HL-60/S4 (cell line): ENCODE measurements around the gene SEMG2.

Experiments
- in situ Hi-C: fragments of 300-500 bp; cut with MboI; formaldehyde crosslinking; loops from 2 replicates; pipeline ENCODE4 v1.14.3; 2022; ENCODE audit warnings: low sequenced_read_pairs

SEMG2 gene

DNA sequence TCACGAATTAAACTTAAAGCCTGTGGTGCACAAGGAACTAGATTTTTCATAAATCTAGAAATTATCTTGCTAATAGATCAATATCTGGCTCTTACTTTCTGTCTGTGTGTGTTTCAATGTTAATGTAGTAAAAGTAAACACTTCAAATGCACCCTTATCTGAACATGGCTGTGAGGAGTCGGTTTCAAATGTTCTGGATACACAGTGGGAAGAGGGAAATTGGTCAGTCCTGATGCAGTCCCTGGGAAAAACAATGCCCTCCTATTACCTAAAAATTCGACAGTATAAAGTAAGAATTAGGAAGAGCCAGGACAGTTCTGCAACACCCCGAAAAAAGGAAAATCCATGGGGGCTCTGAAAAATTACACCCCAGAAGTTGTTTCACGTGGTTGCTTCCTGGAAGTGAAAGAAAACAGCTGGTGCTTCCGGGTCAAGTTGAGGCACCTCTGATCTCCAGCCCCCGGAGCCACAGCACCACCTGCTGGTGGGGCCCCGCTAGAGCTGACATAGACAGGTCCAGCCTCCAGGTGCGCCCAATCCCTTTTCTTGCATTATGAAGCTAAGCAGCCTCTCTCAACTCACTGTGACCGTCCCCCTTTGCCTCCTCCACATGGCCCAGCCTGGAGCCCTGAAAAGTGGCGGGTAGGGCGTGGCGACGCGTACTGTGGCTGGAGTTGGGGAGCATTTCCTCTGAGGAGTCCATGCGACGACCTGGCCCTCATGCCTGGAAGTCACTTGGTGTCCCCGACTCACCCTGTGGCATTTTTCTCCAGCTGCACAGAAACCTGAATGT, 8.3 kb downstream of the SEMG2 start:
- in situ Hi-C loops = no loop called here

DNA sequence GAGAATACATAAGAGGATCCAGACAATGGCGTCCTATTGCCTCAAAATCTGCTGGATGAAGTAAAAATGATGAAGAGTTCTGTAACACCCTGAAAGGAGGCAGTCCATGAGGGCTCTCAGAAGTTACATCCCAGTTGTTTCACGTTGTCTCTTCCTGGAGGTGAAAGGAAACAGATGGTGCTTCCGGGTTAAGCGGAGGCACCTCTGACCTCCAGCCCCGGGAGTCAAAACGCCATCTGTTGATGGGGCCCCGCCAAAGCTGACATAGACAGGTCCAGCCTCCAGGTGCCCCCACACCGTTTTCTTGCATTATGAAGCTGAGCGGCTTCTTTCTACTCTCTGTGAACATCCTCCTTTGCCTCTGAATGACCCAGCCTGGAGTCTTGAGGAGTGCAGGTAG, 9.5 kb downstream of the SEMG2 start:
- in situ Hi-C loops = no loop called here

DNA sequence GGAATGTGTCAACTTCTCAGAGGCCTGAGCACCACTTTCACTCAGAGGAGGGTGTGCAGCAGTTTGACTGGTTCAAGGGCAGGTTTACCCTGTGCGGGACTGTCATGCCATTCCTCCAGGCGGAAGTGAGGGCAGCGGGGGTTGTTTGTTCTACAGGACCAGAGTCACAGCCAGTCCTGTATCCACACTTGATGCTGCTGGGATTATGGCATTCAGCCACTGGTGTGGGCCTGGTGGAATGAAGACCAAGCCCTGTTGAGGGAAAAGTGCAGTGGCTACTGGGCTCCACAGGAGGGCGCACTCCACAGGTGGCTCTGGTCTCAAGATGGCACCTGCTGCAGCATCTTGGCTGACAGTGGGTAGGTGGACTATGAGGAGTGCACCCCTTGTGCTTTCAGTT, 14.8 kb downstream of the SEMG2 start:
- in situ Hi-C loops = no loop called here

DNA sequence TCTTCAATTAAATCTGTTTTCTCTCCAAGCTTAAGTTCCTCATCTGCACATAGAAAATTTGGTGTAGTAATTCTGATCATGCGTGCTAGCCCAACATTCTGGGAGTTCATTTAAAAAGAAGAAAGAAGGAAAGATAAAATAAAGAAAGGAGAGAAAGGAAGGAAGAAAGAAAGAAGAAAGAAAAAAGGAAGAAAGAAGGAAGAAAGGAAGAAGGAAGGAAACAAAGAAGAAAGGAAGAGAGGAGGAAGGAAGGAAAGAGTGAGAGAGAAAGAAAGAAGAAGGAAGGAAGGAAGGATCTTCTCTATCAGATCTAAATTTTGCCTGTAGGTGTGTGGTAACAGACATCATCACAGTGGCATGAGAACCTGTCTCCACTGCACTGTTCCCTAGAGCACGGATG, 17.0 kb downstream of the SEMG2 start:
- in situ Hi-C loops = no loop called here

DNA sequence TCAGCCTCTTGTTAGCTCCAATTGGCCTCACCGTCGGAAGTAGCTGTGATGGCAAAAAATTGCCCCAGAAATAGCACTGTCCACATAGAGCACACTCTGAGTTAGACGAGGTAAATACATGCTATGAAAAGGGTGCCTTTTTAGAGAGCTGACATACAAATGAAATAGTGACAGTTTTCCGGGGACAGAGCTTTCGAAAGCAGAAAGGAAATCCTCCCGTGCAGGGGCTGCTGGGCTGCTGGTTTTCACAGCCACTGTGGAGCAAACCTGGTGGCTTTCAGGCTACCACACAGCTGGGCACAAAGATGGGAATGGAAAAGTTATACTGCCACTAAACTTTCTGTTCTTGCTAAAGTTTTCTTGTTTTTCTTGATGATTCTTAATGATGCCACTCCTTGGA, 24.9 kb downstream of the SEMG2 start:
- in situ Hi-C loops = no loop called here

DNA sequence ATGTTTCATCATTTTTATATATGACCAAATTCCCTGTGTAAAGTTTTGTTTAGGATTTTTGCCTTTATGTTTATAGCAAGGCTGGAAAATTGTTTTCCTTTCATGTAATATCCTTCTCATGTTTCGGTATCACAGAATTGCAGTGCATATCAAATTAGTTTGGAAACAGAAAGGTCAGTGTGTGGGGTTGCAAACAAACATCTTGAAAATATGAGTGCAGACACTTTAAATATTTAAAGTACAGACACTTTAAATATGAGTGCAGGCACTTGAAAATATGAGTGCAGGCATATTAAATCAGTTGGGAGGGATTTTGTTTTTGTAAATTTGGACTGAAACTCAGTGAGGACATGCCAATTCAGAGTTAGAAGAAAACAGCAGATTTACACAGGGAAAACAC, 26.7 kb downstream of the SEMG2 start:
- in situ Hi-C loops = no loop called here

DNA sequence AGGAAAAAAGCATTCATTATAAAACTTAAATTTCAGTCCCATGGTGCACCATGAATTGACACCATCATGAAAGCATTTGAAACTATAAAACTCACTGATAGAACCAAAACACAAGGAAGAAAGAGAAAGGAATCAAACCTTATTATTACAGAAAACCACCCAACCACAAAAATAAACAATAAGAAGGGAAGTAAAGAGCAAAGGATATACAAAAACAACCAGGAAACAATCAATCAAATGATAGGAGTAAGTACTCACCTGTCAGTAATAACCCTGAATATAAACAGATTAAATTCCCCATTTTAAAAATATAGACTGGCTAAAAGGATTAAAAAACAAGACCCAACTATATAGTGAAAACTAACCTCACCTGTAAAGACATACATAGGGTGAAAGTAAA, 27.4 kb downstream of the SEMG2 start:
- in situ Hi-C loops = no loop called here

DNA sequence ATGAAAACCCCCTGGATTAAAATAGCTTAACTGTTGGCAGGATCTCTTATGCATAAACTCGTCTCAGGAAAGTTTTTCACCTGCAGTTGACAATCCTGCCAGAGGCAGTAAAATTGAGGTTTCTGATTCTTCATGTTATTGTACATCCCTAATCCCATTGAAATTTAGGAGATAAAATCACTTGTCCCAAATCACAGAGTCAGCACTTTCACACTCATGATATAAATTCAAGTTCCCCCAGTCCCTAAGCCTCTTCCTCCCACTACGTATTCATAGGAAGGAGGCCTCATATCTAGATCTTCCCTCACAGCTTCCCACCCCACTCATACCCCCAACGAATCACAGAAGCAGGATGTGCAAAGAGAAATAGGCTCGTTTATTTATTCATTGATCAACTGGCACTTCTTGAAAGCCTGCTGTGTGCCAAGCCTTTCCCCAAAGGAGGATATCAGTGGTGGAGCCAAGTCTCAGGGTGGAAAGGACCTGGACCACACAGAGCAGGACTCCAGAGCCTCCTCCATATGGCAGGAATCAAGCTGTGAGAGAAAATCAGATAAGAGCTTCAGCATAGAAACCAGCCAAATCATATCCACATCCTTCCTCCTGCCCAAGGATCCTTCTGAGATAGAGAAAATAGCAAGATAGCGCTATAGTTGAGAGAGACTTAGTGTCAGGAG, 30.8 kb downstream of the SEMG2 start:
- in situ Hi-C loops = no loop called here

DNA sequence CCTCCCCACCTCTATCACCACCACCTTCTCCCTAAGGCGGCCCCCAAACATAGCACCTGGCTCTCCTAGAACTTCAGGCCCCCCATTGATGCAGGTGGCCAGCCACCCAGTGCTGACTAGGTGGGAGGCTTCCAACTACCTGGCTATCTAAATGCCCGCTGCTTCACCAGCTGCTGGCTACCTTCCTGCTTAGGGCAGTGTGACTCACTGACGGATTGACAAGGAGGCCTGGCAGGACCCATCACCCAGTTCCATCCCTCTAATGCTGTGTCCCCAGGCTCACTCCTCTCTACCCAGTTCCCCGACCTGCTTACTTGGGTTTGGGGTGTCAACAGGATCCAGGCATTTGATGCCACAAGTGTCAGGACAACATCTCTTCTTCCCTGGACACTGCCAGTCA, 32.1 kb downstream of the SEMG2 start:
- in situ Hi-C loops = no loop called here

DNA sequence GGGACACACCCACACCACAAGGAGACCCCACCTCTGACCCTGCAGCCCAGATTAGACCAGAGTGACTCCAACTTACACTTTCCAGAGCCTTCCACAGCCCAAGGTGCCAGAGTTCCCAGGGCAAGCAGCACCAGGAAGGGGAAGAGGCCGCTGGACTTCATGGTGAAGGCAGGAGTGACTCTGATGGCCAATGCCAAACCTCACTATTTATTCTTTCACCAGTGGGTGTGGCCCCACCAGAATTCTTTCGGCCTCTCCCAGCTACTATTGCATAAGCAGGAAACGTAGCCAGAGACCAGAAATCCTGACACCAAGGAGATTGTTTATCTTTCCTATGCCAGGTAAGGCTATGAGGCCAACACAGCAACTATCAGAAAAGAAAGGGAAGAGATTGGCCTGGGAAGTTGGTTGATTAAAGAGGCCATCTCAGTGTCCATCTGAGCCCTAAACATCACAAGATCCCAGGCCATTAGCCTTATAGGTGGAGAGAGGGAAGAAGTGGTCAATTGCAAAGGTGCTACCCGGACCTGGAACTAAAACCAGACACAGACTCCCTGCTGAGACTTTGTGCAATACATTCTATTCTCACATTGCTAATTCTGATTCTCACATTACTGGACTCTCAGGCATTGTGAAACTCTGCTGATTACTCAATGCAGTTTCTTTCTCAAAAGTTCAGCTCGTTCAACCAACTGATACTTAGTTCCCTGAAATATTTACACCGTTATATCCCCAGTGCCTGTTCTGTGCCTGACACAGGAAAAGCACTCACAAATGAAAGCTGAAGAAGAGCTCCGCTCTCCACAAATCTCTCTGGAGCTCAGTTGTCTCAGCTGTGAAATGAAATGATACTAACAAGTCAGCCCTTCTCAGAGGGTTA, 33.5 kb downstream of the SEMG2 start, which contains the start of gene SLPI:
TSS of gene SLPI (minus strand) at position 182 of the 880 bp plus-strand sequence. CDS start at position 161, 21 bp downstream.
- in situ Hi-C loops = no loop called here

DNA sequence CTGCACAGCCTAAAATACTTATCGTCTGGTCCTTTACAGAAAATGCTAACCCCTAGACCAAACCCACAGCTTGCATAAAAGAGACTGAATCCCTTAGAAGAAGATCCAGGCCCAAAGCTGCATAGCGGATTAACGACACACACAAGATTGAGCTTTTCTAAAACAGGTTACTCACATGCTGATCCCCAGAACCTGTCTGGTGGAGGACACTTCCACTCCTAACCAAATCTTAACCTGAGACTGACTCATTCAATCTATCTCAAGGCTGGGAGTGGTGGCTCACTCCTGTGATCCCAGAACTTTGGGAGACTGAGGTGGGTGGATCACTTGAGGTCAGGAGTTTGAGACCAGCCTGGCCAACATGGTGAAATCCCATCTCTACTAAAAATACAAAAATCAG, 36.0 kb downstream of the SEMG2 start:
- in situ Hi-C loops = no loop called here

DNA sequence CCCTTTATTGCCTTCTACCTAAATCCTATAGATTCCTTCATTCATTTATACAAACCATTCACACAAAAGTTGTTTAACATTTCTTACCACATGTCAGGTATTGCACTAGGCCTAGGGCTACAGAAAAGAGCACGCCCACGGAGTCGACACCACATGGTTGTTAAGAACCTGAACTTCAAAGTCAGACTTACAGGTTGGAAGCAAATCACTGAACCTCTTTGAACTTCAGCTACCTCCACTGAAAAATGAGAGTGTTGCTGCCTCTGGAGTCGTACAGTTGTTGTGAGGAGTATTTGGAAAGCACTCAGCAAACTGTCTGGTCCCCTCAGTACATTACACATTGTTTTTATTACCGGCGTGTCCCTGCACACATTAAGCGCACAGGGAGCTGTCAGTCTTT, 36.5 kb downstream of the SEMG2 start:
- in situ Hi-C loops = no loop called here

DNA sequence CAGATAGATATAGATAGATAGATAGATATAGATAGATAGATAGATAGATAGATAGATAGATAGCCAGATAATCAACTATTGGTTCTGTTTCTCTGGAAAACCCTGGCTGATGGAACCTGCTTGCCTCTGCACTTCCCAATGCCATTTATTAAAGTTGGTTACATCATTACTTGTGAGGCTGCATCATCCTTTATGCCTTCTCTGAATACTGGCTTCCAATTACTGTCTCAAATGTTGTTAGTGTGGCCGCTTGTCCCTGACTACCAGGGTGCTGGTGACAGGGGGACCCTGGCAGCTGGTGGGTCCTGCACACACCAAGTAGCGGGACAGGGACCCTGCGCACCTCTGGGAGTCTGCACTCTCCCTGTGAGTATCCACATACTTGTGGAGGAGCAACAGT, 37.1 kb downstream of the SEMG2 start:
- in situ Hi-C loops = no loop called here

DNA sequence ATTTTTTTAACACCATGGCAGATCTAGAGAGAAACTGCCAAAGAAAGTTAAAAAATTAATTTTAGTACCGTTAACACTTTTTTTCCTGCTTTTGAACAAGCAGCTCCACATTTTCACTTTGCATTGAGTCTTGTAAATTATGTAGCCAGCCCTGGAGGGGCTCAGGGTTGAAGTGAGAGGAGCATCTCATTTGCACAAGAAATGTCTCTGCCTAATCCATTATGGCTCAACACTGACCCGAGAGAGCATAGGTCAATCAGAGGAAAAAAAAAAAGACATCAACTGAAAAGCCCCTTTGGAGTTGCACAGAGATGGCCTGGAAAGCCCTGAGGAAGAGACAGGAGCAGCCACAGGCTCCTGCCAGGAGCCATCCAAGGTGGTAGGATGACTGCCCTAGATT, 37.5 kb downstream of the SEMG2 start:
- in situ Hi-C loops = no loop called here

DNA sequence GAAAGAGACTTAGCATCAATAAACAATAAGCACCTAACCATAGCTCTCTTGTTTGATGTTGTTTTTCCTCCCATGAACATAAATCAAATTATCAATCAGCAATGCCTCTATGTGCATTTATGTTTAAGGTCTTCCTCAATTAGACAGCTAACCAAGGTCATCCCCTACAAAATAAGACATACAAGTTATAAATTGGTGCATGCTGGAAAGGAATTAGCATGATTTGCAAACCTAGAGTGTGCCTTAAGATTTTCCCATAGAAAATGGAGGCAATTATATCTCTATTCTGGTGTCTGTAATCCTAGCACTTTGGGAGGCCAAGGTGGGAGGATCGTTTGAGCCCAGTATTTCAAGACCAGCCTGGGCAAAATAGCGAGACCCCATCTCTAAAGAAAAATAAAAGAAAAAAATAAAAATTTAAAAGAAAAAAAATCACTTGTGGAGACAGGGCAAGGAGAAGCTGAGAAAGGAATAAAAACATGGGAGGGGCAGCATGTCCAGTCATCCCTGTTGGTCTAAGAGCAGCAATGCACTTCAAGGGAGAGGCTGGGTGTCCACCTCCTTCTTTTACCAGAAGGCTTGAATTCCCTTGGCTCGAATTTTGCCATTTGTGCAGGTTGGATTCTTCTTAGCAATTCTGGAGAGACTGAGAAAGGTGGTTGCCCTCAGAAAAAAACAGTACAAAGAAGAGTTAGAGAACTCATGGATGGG, 42.5 kb downstream of the SEMG2 start:
- in situ Hi-C loops = no loop called here

DNA sequence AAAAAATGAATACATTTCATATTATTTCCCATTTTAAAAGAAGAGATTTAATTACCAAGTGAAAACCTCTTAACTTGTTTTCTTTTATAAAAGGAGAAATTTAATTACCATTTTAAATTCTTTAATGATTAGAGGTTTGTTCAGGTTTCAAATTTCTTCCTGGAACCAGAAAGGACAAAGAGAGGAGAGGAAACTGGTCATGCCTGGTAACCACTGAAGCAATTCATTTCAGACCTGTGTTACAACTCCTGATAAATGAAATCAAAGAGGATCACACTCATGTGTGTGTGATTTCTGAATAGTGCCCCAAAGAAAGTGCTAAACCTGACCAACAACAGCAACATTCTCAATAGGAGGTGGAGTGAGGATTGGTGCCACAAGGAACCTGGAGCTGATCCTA, 45.8 kb downstream of the SEMG2 start:
- in situ Hi-C loops = no loop called here

DNA sequence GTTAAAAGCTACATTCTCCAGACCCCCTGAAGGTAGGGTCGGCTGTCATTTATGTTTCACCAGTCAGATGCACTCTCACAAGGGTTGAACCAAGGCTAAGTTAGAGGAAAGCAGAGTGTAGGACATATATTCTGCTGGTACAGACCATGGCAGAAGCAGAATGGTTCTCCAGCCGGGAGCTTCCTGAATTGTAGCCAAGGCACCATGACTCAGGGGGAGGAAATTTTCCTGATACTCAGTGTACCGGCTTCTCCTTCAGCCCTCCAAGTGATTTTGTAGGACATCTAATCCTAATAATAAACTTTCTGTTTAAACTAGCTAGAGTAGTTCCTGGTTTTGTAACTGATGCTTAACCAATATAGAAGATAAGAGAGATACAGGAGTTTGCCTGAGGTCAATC, 47.4 kb downstream of the SEMG2 start:
- in situ Hi-C loops = no loop called here

DNA sequence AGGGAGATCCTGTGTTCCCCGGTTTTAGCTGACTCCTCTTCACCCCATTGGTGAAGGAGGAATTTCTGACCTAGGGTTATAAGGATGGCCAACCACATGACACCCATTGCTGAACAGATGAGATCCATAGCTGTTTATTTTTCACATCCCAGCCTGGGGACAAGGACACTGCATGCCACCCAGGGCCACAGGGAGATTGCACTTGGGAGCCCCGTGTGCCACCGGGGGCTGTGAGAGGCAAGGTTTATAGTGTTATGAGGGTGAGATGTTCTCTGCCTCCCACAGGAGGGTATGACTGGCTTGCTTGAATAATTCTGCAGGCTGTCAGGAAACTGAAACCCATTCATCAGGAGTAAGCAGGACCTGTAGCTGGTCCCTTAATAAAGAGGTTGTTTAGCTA, 47.9 kb downstream of the SEMG2 start:
- in situ Hi-C loops = no loop called here

DNA sequence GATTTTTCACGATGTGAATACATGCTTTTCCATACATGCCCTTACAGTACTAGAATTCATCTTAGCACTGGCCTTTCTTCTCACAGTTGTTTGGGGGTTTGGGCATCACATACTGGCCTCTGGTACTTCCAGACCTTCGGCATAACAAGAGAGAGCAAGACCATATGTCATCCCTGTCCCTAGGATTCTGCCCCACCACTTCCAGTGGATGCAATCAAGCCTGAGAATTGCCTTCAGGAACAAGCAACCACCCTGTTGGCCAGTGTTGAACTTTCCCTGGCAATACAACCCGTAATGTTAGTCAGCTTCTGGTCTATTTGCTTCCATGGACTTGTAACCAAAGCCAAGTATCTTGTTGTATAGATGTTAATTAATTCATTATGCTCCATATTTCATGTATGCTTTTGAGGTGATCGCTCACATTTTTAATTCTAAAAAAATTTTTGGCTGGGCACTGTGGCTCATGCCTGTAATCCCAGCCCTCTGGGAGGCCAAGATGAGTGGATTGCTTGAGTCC, 48.6 kb downstream of the SEMG2 start:
- in situ Hi-C loops = no loop called here
